NCI-H1092 (cell line): ENCODE measurements around the gene TSHZ3.

Experiments used
- DNase-seq: peaks from one replicate; lab custom pipeline; 2025; lab: John Stamatoyannopoulos, UW

TSHZ3 gene

DNA sequence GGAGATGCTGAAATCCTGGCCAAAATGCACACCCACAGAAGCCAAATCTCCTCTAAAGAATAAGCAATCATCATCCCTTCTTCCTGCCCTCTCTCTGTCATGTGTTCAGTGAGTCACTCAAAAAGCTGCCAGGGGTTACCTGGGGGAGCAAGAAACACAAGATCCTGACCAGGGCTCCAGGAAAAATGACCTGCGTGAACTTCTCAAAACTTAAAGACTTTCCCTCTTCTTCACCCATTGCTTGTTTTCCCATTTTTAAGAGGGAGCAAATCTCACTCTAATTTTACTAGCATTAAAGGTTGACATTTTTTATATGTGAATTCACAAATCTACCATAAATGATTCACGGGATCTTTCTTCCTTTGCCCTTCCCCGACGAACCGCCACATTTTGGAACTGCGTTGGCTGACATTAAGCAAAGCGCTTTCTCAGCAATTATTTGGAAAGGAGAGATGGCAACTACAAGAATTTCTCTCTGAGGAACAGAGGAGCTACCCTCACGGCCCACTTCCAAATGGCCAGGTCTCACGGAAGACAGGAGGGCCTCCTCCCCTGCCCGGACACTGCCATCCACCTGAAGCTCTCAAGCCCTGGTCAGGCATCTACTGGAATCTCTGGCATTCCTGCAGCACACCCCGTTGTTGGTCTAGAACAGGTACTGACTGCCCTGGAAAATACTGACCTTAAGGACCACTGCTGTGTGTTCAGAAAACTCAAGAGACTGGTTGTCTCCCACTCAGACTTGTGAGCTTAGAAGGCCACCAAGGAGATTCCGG, 14.2 kb downstream of the TSHZ3 start:
- no peak for DNase-seq

GRCh38 chr19:31334101-31334848, 15.0 kb downstream of the TSHZ3 start:
- DNase-seq = no peak

DNA sequence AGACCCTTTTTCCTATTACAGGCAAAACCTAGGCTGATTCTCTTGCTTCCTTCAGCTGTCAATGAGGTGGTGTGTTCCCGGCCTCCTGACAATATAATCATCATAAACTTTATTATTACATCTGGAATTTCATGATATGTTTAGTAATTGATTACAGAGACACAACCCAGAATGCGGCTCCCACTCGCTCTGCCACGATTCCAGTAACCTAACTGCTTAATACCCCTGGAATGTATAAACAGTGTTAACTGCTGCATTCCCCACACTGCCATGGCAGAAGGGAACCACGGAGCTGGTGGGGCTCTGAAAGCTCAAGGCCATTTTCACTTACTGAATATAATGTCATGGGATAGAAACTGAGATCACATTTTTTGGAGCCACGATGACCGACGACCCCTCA, 17.1 kb downstream of the TSHZ3 start:
- no peak for DNase-seq

- DNase-seq = no peak
These were observed 17.7 kb downstream of the TSHZ3 start for GRCh38 chr19:31331536-31331935.

DNA sequence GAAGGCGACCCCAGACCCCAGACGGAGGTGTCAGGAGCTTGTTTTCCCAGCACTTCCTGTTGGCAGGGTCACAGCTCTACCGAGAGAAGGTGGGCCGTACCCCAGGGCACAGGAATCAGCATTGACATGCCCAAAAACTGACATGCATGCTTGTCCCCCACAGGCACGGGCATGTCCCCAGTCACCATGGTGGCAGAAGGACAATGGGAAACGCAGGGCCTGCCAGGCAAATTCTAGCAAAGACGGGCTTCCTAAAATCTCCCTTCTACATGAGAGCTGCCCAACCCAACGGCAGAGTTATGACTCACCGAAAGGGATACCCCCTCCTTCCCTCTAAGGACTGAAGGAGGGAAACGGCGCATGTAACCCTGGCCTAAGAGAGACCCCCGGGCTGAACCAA, 18.5 kb downstream of the TSHZ3 start:
- DNase-seq = no peak

DNA sequence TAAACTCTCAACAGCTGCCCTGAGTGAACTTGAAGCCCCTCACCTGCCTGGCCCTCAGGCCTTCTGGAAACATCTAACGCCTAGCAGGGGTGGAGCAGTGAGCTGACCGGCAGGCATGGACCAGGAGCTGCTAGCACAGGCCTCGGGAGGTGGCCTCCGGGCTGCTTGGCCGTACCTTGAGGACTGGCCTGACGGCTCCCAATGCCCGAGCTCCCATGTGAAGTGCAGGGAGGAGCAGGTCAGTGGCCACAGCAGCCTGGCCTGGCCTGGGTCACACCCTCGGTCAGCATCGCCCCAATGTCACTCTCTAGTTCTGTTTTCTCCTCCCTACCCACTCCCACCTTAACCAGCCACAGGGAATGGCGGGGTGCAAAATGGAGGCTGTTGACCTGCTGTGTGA, 19.0 kb downstream of the TSHZ3 start:
- no peak for DNase-seq

DNA sequence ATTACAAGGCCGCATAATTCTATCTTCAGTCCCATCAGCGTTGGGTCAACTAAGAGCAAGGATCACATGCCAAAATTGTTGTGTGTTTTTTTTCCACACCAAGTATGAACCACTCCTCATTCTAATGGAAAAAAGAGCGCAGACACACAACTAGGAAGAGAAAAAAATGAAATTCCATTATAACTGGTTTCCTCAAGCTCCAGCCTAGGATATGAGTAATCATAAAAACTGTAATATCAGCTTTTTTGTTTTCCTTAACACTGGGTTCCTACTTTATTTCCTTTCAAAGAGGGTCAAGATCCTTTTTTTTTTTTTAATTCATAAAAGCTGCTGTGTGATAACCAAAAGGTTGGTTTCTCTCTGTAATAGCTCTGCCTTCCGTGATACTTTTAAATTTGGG, 19.4 kb downstream of the TSHZ3 start:
- no peak for DNase-seq

DNA sequence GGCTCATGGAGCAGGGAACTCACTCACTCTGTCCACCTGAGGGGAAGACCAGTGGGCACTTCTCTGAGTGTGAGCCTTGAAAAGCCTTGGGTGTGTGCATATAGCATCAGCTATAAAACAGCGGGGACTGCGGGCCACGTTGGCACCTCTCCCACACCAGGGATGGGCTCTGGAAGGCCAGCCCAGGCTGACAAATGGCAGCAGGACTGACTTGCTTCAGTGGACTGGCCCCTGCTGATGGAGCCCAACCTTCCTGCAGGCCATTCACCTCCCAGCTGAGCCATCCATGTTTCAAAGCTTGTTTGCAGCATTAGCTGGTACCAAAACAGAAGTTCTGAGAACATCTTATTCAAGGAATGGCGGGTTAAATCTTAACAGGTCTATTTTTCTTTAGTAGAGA, 21.0 kb downstream of the TSHZ3 start:
- no peak for DNase-seq

DNA sequence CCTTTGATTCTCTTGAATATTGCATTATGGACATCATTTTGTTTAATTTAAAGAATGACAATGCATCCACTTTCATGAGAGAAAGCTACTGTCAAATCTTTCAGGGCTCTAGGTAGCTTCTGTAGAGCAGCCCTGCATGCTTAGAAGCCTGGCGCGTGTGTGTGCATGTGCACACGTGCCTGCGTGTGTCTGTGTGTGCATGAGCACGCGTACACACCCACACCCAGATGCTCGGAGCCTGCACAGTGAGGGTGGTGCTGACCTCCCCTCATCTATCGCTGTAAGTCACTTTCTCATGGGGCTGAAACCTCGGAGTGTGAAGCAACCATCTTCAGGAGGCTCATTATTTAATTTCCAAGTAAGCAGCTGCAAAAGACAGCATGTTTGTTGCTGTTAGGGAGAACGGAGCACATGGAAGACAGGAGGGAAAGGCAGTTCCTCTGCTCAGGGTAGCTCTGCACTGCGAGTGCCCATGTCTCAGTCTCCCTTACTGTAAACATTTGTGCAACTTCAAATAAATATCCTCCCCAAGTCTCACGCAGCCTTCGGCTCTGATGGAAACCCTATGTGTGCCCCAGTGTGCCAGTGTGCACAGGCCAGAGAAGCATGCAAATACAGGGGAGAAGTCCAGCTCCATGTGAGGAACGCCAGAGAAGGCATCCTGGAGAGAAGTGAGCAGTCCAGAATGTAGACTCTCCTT, 22.8 kb downstream of the TSHZ3 start:
- DNase-seq = no peak

DNA sequence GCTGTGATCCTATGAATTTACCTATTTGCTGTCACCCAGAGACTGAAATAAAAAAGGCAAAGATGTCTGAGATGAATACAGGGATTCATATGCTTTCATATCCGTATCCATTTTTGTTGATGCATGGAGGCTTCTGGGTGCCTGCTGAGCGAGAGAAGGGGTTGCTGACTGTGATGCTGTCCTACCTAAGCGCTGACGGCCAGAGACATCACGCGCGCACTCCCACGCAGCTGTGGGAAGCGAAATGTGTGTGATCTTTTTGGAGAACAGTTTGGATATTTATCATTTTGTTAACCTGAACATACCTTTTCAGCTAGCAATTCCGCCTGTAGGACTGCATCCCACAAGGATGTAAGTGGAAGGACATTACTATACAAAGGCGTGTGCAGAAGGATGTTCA, 23.9 kb downstream of the TSHZ3 start:
- DNase-seq = no peak

DNA sequence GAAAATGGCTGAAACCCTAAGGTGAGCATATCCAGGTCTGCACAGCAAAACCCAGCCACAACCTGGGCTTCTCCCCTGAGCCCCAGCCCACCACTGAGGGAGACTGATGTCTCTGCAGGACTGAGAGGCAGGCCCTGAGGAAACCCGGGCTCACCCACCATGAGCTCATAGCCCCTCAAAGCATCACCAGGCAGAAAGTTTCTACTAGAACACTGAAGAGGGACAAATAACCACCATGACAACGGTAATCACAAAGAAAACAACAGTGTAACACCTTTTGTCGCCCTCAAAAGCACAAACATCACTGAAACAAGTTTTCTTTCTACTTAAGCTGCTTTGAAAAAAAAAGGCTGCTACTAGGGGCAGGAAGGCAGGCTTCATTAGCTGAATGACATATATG, 29.8 kb downstream of the TSHZ3 start:
- no peak for DNase-seq

DNA sequence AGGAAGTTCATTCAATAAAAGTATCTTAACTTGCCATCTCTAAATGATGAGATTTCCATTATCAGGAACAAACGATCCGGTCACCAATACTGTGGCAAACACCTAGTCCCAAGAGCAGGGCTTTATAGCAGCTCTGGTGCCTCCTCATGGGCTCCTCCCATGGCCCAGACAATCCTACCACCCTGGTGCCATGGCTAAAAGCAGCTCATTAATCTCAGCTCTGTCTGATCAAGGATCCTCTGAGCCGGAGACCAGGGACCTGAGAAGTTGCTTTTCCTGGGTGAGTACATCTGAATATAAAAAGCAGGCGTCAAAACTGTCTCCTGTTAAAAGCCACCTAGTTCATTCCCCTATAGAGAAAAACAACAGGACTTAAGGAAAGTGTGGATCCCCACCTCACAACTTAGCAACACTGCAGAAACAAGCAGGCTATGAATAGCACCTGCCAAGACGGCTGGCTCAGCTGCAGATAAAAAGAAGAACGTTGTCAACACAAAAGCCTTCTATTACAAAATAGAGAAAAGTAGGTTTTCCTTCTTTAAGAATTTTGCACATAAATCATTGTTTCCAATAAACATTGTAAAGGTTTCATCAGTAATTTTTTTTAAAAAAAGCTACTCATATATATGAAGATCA, 30.3 kb downstream of the TSHZ3 start:
- DNase-seq = no peak

GRCh38 chr19:31317570-31317969, 31.7 kb downstream of the TSHZ3 start:
- DNase-seq = no peak

GRCh38 chr19:31317093-31317492, 32.1 kb downstream of the TSHZ3 start:
- DNase-seq = no peak

DNA sequence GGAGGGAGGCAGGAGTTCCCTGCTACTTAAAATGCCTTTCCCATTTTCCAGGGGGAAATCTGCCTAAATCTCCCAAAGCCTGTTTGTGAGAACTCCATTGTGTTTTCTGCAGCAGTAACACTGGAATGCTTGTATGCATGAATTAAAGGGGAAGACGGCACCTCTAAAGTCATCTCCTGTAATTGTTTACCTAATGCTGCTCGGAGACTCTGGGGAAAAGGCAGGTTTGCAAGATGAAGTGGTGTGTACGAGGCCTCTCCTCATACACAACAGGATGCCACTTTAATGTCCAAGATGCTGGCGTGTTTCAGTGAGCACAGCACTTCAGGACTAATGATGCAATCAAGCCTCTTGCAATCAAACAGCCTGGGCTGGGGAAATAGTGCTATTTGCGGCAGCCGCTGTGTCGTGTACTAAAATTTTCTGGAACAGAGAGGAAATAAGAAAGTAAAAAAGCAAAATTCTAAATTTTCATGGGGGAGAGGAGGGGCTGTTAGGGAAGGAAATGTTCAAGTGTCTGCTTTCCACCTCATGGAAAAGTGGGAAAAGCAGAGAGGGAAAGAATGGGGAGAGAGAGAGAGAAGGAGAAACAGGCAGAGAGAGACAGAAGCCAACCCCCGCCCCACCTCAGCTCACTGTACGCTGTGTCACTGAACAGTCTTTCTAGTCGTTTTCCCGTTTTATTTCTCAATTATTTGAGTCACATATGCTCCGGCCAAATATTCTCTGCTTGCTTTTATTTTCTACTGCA, 32.9 kb downstream of the TSHZ3 start:
- no peak for DNase-seq

- DNase-seq = no peak
These were observed 33.6 kb downstream of the TSHZ3 start for GRCh38 chr19:31315652-31316051.

DNA sequence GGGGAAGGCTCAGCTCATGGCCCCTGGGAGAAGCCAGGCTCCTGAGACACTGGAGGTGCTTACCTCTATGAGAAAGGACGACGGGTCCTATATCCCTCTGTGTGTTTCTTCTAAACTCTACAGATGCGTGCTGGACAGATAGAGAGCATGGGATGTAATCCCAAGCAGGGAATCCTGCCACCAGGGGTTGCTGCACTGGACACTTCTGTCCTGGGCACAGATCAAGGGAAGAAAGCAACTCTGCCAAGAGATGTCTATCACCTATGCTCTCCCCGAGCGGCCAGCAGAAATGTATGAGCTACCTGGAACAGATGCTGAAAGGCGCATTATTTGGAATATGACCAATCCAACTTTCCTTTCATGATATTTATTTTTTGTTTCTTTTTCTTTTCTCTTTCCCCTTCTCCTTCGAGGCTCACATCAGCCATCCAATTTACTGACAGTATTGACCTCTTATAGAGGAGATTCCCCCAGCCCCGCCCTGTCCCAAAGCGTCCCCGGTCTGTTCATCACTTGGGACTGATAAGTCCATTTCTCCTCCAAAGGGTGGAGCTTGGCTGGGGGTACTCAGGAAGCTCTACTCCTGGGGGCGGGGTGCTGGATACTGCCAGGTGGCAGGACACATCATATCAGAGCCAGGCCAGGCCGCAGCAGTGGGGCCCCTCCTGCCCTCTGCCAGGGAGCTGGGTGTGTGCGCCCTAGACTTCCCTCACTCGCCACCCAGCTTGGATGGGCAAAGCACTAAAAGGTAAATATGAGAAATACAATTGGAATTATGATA, 34.2 kb downstream of the TSHZ3 start:
- DNase-seq = no peak

DNA sequence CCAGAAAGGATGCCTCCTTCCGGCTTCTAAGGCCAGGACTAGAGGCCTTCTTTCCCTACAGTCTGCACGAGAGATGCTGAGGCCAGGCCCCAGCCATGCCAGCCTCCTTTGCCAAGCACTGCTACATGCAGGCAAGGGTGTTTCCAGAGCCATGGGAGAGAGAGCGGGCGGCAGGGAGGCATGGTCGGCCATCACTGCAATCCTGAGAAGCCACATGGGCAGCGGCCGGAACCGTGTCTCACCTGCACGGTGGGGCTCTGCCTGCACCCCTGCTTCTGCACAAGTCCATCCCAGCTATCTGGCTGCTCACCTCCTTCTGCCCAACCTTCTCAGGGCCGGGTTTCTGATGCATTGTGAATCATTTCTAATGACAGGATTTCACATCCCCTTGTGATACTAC, 35.1 kb downstream of the TSHZ3 start:
- no peak for DNase-seq

DNA sequence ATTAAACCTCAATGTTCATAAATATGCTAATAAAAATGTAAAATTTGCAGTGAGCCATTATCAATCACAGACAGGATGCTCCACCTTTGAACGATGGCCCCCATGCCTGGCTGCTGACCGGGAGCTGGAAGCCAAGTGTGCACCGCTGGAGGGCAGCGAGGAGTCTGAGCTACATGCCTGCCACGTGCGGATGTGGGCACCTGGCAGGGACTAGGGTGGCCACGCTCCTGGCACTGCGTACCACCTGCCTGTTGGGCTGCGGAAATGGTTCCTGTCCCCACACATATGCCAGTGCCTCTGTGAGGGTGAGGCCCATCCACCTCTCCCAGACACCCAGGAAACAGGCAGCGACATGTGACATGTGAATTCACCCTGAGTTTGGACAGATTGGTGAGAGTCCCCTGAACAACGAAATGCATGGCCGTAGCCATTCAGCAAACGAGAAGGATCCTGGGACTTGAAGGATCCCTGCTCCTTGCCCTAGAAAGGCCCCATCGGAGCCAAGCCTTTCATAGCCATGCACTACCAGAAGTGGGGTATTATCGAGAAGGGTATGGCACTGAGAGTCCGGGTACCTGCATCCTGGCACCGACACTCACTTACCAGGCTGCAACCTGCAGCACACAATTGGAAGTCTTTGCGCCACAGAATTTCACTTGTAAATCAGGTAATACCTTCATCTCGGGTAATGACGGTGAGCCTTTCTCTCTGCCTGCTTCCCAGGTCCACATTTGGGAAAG, 35.8 kb downstream of the TSHZ3 start:
- DNase-seq = no peak

- no peak for DNase-seq
These were observed 36.5 kb downstream of the TSHZ3 start for GRCh38 chr19:31312677-31313244.
